ENCODE measurements around the gene GNAS. TPM values are rescaled to one million over a fixed set of nuclear protein-coding genes. Genes with fewer than 3 reads are reported as not detected.

Gene GNAS
- total RNA-seq, 4 donors from 2014 or later, result 334 to 533 (median 451) TPM

DNA sequence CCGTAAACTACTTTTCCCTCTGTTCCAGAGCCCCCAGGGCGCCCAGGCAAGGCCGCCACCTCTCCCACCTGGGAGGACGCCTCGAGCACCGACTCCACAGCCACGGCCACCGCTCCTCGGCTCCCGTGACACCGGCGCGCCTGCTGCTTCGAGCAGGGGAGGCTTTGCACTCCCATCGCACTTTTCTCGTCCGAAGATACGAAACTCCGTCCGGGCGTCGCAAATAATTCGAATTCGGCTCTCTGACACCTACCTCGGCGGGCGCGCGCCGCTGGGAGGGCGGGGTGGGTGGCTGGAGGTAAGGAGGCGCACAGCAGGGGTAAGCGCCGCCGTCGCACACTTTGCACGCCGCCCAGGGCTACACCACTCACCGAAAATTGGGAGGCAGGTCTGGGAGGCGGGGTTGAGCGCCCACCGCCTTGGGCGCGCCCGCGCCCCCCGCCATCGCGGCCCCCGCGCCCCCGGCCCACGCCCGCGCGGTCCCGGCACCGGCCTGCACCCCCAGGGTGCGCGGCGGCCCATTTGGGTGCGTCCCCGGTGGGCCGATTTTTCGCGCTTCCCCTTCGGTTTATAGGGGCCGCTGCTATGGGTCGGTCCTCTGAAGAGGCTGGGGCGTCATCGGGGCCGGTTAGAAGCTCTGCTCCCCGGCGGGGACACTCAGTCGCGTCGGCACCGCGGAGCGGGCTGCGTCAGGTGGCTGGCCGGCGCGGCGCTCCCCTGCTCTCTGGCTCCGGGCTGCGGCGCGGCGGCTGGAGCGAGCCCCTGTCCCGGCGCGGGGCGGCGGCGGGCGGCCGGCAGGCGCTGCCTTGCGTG lies 36.2 kb downstream of the GNAS start:
- peak overlapping the region; percentile 86 for H3K4me3 ChIP-seq
- TF ChIP-seq EP300 (IDR thresholded peaks at IDR 0.05) (no peak), POLR2A (IDR thresholded peaks at IDR 0.05) (peak; percentile 87 to 97), POLR2AphosphoS5 (IDR thresholded peaks at IDR 0.05) (peak in 2 of 3 donors; percentile 63 to 86)
- TF ChIP-seq, protein P1, sequence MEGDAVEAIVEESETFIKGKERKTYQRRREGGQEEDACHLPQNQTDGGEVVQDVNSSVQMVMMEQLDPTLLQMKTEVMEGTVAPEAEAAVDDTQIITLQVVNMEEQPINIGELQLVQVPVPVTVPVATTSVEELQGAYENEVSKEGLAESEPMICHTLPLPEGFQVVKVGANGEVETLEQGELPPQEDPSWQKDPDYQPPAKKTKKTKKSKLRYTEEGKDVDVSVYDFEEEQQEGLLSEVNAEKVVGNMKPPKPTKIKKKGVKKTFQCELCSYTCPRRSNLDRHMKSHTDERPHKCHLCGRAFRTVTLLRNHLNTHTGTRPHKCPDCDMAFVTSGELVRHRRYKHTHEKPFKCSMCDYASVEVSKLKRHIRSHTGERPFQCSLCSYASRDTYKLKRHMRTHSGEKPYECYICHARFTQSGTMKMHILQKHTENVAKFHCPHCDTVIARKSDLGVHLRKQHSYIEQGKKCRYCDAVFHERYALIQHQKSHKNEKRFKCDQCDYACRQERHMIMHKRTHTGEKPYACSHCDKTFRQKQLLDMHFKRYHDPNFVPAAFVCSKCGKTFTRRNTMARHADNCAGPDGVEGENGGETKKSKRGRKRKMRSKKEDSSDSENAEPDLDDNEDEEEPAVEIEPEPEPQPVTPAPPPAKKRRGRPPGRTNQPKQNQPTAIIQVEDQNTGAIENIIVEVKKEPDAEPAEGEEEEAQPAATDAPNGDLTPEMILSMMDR (IDR thresholded peaks at IDR 0.05), result no peak
- H3K27me3 ChIP-seq, result no peaks in the 10 kb centered on the region
- no peaks in the 10 kb centered on the region for H3K9me3 ChIP-seq
- H3K36me3 ChIP-seq, result no peaks in the 10 kb centered on the region
- peak; percentile 89 to 92 for DNase-seq (ENCODE audit: low spot score in 2 of 2)
- 65% methylated on average over 45 of the region's 101 CpGs for WGBS
- H3K27ac ChIP-seq, result peak overlapping the region; percentile 98
- peaks cover 22% of the 10 kb centered on the region for H3K4me1 ChIP-seq

DNA sequence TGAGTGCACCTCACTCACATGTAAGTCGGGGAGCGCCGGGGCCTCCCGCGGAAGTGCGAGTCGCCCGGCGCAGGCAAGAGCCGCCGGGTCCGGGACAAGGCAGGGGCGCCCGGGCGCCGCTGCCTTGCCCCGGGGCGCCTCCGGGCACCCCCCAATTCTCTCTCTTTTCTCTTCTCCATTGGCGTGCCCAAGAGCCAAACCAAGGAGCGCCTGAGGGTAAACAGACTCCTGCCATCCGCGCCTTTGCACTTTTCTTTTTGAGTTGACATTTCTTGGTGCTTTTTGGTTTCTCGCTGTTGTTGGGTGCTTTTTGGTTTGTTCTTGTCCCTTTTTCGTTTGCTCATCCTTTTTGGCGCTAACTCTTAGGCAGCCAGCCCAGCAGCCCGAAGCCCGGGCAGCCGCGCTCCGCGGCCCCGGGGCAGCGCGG lies 36.8 kb downstream of the GNAS start:
- Histone ChIP-seq H3K4me3 (peak overlapping the region; percentile 86), H3K4me1 (peaks cover 29% of the 10 kb centered on the region), H3K9me3 (no peaks in the 10 kb centered on the region), H3K27me3 (no peaks in the 10 kb centered on the region), H3K36me3 (no peaks in the 10 kb centered on the region), H3K27ac (peak overlapping the region; percentile 98)
- TF ChIP-seq POLR2AphosphoS5 (IDR thresholded peaks at IDR 0.05) (no peak), POLR2A (IDR thresholded peaks at IDR 0.05) (no peak)
- TF ChIP-seq, protein P1 (IDR thresholded peaks at IDR 0.05), result no peak
- 56% methylated on average over 35 of the region's 35 CpGs for WGBS
- no peak for DNase-seq (ENCODE audit: low spot score in 2 of 2)

DNA sequence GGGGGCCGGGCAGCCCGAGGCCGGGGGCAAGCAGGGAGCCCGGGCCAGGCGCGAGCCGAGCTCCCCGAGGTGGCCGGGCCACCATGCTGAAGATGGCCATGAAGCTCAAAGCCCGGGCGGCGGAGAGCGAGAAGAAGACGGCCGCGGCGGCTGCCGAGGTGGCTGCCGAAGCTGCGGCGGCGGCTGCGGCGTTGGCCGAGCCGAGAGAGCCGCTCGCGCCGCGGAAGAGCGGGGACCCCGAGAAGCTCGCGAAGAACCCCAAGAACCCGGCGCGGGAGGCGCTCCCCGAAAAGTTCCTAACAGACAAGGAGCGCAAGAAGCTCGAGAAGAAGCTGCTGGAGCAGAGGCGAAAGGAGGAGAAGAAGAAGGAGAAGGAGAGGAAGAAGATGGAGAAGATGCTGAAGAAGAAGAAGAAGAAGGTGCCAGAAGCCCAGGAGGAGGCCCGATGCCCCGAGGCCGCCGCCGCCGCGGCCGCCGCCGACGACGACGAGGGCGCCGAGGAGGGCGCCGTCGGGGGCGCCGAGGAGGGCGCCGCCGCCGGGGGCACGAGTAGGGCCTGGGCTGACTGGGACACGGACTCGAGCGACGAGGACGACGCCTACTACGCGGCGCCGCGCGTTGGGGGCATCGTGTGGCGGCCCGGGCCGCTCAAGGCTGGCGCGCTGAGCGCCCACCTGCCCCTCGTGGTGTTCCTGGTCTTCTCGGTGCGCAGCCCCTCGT lies 37.4 kb downstream of the GNAS start:
- TF ChIP-seq POLR2AphosphoS5 (IDR thresholded peaks at IDR 0.05) (no peak), EP300 (IDR thresholded peaks at IDR 0.05) (no peak), POLR2A (IDR thresholded peaks at IDR 0.05) (no peak)
- TF ChIP-seq, protein P1 (IDR thresholded peaks at IDR 0.05), result no peak
- no peaks in the 10 kb centered on the region for H3K9me3 ChIP-seq
- H3K27me3 ChIP-seq, result no peaks in the 10 kb centered on the region
- no peaks in the 10 kb centered on the region for H3K36me3 ChIP-seq
- WGBS, result 39% methylated on average over 77 of the region's 91 CpGs
- peak overlapping the region; percentile 86 for H3K4me3 ChIP-seq
- H3K27ac ChIP-seq, result peak overlapping the region; percentile 98
- peaks cover 35% of the 10 kb centered on the region for H3K4me1 ChIP-seq
- DNase-seq (ENCODE audit: low spot score in 2 of 2), result no peak

DNA sequence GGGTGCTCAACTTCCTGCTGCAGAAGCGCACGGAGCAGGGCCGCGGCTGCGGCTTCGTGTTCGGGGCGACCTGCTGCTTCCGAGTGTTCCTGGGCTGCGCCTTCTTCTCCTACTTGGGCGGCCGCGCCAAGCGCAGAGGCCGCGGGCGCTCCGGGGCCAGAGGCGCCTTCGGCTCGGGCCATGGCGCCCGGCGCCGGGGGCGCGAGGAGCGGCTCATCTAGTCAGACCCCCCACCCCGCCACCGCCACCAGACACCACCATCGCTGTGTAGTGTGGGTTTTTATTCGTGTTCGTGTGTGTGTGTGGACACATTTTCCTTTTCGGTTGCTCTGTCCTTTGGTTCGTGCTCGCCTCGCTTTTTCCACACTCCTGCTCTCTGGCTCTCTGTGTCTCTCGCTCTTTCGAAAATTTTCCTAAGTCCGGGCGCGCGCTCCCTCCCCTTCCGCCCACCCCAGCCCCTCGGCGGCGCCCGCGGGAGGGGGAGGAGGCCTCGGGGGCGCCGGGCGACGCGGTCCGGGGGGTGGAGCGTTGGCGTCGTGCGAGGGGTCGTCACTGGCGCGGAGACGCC lies 38.1 kb downstream of the GNAS start:
- WGBS, result 0% methylated on average over 44 of the region's 64 CpGs
- peaks cover 41% of the 10 kb centered on the region for H3K4me1 ChIP-seq
- H3K4me3 ChIP-seq, result peak overlapping the region; percentile 86
- H3K27ac ChIP-seq, result peak overlapping the region; percentile 98
- DNase-seq (ENCODE audit: low spot score in 2 of 2), result peak; percentile 84 to 89
- no peaks in the 10 kb centered on the region for H3K27me3 ChIP-seq
- no peaks in the 10 kb centered on the region for H3K36me3 ChIP-seq
- TF ChIP-seq, protein P1 (IDR thresholded peaks at IDR 0.05), result no peak
- TF ChIP-seq POLR2A (IDR thresholded peaks at IDR 0.05), result peak in 1 of 2 donors; percentile 12
- H3K9me3 ChIP-seq, result no peaks in the 10 kb centered on the region

All from suprapubic skin (tissue), 4 donors.